A673 (cell line): Measurements from ENCODE around the gene CAMK1D.

ENCODE experiments used
- CTCF ChIP-seq: fragments of 300-800, 200-600 bp; sonication (generic); conservative IDR thresholded peaks from 2 replicates; pipeline ENCODE4 v1.5.1; 2017; ENCODE audit warnings: low read depth, mild to moderate bottlenecking, antibody characterized with exemption, low read length, moderate library complexity, mixed read lengths
- EZH2 ChIP-seq: fragments of 200-600 bp; sonication (generic); IDR thresholded peaks from 2 replicates; pipeline ENCODE4 v1.6.1; 2017; ENCODE audit warnings: borderline replicate concordance, low read depth, mild to moderate bottlenecking, mixed read lengths, antibody characterized with exemption, low read length; ENCODE audit not compliant: poor library complexity, severe bottlenecking

- no peak for TF ChIP-seq CTCF
- no peak for TF ChIP-seq EZH2
These were observed 27.7 kb upstream of the CAMK1D start for GRCh38 chr10:12321641-12322040.
